Fibroblast of mammary gland (primary cell): Measurements from ENCODE around the gene PTGES3.

Experiments used
- DNase-seq: peaks from one replicate; pipeline ENCODE4 v3.0.0-alpha.2; 2010; ENCODE audit warnings: low read depth
- H3K4me3 ChIP-seq: 2 replicates; pipeline ENCODE4 v1.5.1; 2011; ENCODE audit warnings: low read depth, mild to moderate bottlenecking, low read length, moderate library complexity; ENCODE audit not compliant: control insufficient read depth
- TF ChIP-seq, protein P1 (sequence below): conservative IDR thresholded peaks from 2 replicates; pipeline ENCODE4 v1.5.1; 2011; ENCODE audit warnings: low read depth, low read length, inconsistent platforms; ENCODE audit not compliant: control insufficient read depth, insufficient read depth

PTGES3 gene

DNA sequence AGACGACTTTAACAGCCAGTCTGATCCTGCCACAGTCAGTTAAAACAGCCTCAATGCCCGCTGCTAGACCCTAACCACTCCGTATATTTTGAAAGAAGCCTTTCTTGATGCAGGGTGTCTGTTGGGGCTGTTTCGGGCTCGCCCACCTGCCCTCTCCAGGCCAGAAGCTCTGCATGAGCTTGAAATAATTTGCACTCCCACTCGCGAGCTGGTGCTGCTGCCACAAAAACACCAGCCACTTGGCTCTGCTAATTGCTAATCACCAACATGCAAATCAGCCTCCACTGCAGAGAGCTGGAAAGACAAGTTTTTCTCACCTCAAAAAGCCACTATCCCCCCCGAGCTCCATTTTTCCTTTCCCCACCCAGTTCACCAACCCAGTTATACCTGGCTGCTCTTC lies 73.5 kb downstream of the PTGES3 start:
- no peak overlapping the region for H3K4me3 ChIP-seq
- TF ChIP-seq, protein P1, sequence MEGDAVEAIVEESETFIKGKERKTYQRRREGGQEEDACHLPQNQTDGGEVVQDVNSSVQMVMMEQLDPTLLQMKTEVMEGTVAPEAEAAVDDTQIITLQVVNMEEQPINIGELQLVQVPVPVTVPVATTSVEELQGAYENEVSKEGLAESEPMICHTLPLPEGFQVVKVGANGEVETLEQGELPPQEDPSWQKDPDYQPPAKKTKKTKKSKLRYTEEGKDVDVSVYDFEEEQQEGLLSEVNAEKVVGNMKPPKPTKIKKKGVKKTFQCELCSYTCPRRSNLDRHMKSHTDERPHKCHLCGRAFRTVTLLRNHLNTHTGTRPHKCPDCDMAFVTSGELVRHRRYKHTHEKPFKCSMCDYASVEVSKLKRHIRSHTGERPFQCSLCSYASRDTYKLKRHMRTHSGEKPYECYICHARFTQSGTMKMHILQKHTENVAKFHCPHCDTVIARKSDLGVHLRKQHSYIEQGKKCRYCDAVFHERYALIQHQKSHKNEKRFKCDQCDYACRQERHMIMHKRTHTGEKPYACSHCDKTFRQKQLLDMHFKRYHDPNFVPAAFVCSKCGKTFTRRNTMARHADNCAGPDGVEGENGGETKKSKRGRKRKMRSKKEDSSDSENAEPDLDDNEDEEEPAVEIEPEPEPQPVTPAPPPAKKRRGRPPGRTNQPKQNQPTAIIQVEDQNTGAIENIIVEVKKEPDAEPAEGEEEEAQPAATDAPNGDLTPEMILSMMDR: no peak
- no peak for DNase-seq
